Caco-2 (cell line): ENCODE measurements around the gene ATXN1. TPM values are rescaled to one million over a fixed set of nuclear protein-coding genes. Genes with fewer than 3 reads are reported as not detected.
A peak's percentile ranks its signal among the peaks of the same experiment; 100 is the strongest.

Source experiments
- BruUV-seq: library from RNA; stranded (reverse); fragments of 400-500 nt; replicated peaks from 2 replicates; lab custom pipeline; 2021; lab: Mats Ljungman, UMichigan
- CTCF ChIA-PET: fragments of 300-600 bp; sonication (Branson Sonifier 250); formaldehyde crosslinking; loops from one replicate; lab custom pipeline; 2022; ENCODE audit warnings: antibody characterized with exemption; lab: Charles Lee
- POLR2A ChIA-PET: fragments of 300-600 bp; sonication (Branson Sonifier 250); formaldehyde crosslinking; loops from one replicate; lab custom pipeline; 2022; ENCODE audit warnings: antibody characterized with exemption; lab: Charles Lee
- DNase-seq, 2 experiments: peaks; one replicate each; pipeline versions ENCODE4 v3.0.0 to v3.0.0-alpha.2; 2020 to 2022
- H3K27me3 ChIP-seq: replicated peaks from 2 replicates; pipeline ENCODE4 v1.6.0; 2011; ENCODE audit warnings: low read length; ENCODE audit not compliant: control insufficient read depth, insufficient read depth
- H3K36me3 ChIP-seq: 2 replicates; pipeline ENCODE4 v1.5.1; 2011; ENCODE audit warnings: low read length; ENCODE audit not compliant: control insufficient read depth, insufficient read depth
- H3K4me1 ChIP-seq: fragments of 250-450 bp; sonication (Bioruptor Pico); 2 replicates; pipeline ENCODE4 v1.5.1; 2020; ENCODE audit warnings: mild to moderate bottlenecking
- H3K4me3 ChIP-seq: 2 replicates; pipeline ENCODE4 v1.5.1; 2011; ENCODE audit warnings: low read depth, mild to moderate bottlenecking, control low read depth, low read length
- H3K9me3 ChIP-seq: fragments of 250-450 bp; sonication (Bioruptor Pico); 2 replicates; pipeline ENCODE4 v1.5.1; 2020; ENCODE audit warnings: mild to moderate bottlenecking, moderate library complexity
- H3K27ac Mint-ChIP-seq: one replicate; pipeline ENCODE4 v1.8.0; 2022; ENCODE audit warnings: mixed read lengths; ENCODE audit not compliant: unreplicated experiment
- H3K27me3 Mint-ChIP-seq: one replicate; pipeline ENCODE4 v1.8.0; 2022; ENCODE audit warnings: mixed read lengths; ENCODE audit not compliant: insufficient read depth, unreplicated experiment
- H3K36me3 Mint-ChIP-seq: one replicate; pipeline ENCODE4 v1.8.0; 2022; ENCODE audit warnings: mild to moderate bottlenecking, mixed read lengths; ENCODE audit not compliant: insufficient read depth, unreplicated experiment
- H3K4me1 Mint-ChIP-seq: one replicate; pipeline ENCODE4 v1.8.0; 2022; ENCODE audit warnings: low read depth, mixed read lengths; ENCODE audit not compliant: unreplicated experiment
- H3K4me3 Mint-ChIP-seq: one replicate; pipeline ENCODE4 v1.8.0; 2022; ENCODE audit warnings: mild to moderate bottlenecking, moderate library complexity, mixed read lengths; ENCODE audit not compliant: unreplicated experiment
- H3K9me3 Mint-ChIP-seq: one replicate; pipeline ENCODE4 v1.8.0; 2022; ENCODE audit warnings: mixed read lengths; ENCODE audit not compliant: unreplicated experiment
- CTCF ChIP-seq, 2 experiments: fragments of 200-600 bp in 1 of 2; IDR thresholded peaks; 1 replicate in 1 of 2; 2 replicates in 1 of 2; pipeline versions ENCODE4 v1.5.1 to v1.8.0; 2011 to 2022; ENCODE audit warnings: antibody characterized with exemption in 1 of 2, control low read depth in 1 of 2, inconsistent platforms in 1 of 2, low read depth in 1 of 2, low read length in 1 of 2, mild to moderate bottlenecking in 1 of 2, moderate library complexity in 1 of 2; ENCODE audit not compliant: insufficient read depth in 1 of 2, severe bottlenecking in 1 of 2, unreplicated experiment in 1 of 2
- intact Hi-C: fragments of 100-400 bp; cut with micrococcal nuclease; formaldehyde crosslinking; loops from one replicate; pipeline ENCODE4 v1.10.0; 2022; ENCODE audit not compliant: unreplicated experiment
- total RNA-seq: library from RNA; stranded (reverse); gene quantifications from 2 replicates; pipeline ENCODE4 v1.2.3, GENCODE V29; 2022

Gene ATXN1
- total RNA-seq, 1 experiment from 2014 or later, result 14.2 TPM

- Histone ChIP-seq H3K4me3 (no peak overlapping the region), H3K9me3 (no peaks in the 10 kb centered on the region), H3K4me1 (peaks cover 17% of the 10 kb centered on the region), H3K27me3 (no peaks in the 10 kb centered on the region), H3K36me3 (no peaks in the 10 kb centered on the region)
- Mint-ChIP-seq H3K9me3 (no peaks in the 10 kb centered on the region), H3K4me1 (peaks cover 19% of the 10 kb centered on the region), H3K4me3 (no peak overlapping the region), H3K27me3 (no peaks in the 10 kb centered on the region), H3K27ac (no peak overlapping the region), H3K36me3 (no peaks in the 10 kb centered on the region)
- no peak for TF ChIP-seq CTCF (IDR thresholded peaks at IDR 0.05; ENCODE audit: insufficient read depth in 1 of 2, low read depth in 1 of 2, low read length in 1 of 2, severe bottlenecking in 1 of 2, unreplicated experiment in 1 of 2)
- intact Hi-C loops, result no loop called here
- ChIA-PET POLR2A (no interaction called here), CTCF (interaction anchor here (0.6 to 1.2 kb wide), 3 partner anchors 9 to 41 kb away, joined by 3 to 8 read pairs (median 5); partner anchors contain the start of gene GMPR)
- DNase-seq, result no peak
- no TSS peak for BruUV-seq
Measured at GRCh38 chr6:16278750-16279149, 482.5 kb downstream of the ATXN1 start.

- TF ChIP-seq CTCF (IDR thresholded peaks at IDR 0.05; ENCODE audit: insufficient read depth in 1 of 2, low read depth in 1 of 2, low read length in 1 of 2, severe bottlenecking in 1 of 2, unreplicated experiment in 1 of 2), result no peak
- Histone ChIP-seq H3K27me3 (no peaks in the 10 kb centered on the region), H3K4me1 (peaks cover 17% of the 10 kb centered on the region), H3K9me3 (no peaks in the 10 kb centered on the region), H3K36me3 (no peaks in the 10 kb centered on the region), H3K4me3 (no peak overlapping the region)
- intact Hi-C loops, result no loop called here
- POLR2A ChIA-PET, result no interaction called here
- DNase-seq, result no peak
- Mint-ChIP-seq H3K4me1 (peaks cover 19% of the 10 kb centered on the region), H3K27me3 (no peaks in the 10 kb centered on the region), H3K36me3 (no peaks in the 10 kb centered on the region), H3K9me3 (no peaks in the 10 kb centered on the region), H3K4me3 (no peak overlapping the region), H3K27ac (peak overlapping the region; percentile 94)
- BruUV-seq, result no TSS peak
- CTCF ChIA-PET, result interaction anchor here (0.6 to 1.2 kb wide), 4 partner anchors 10 to 397 kb away, joined by 3 to 8 read pairs (median 4); partner anchors contain the start of gene GMPR
Measured at GRCh38 chr6:16278048-16278724, 483.1 kb downstream of the ATXN1 start.

- no peaks in the 10 kb centered on the region for H3K27me3 Mint-ChIP-seq
- H3K4me3 ChIP-seq, result no peak overlapping the region
Measured at GRCh38 chr6:16277101-16277981, 483.9 kb downstream of the ATXN1 start.

More at GRCh38 chr6:16277101-16277981, 483.9 kb downstream of the ATXN1 start:
- peak; percentile 49 to 76 for TF ChIP-seq CTCF (IDR thresholded peaks at IDR 0.05; ENCODE audit: insufficient read depth in 1 of 2, low read depth in 1 of 2, low read length in 1 of 2, severe bottlenecking in 1 of 2, unreplicated experiment in 1 of 2)
- peak overlapping the region; percentile 52 for H3K4me3 Mint-ChIP-seq
- H3K9me3 Mint-ChIP-seq, result no peaks in the 10 kb centered on the region
- Histone ChIP-seq H3K27me3 (no peaks in the 10 kb centered on the region), H3K9me3 (no peaks in the 10 kb centered on the region), H3K4me1 (peaks cover 17% of the 10 kb centered on the region), H3K36me3 (no peaks in the 10 kb centered on the region)
- H3K27ac Mint-ChIP-seq, result peak overlapping the region; percentile 94
- no TSS peak for BruUV-seq
- CTCF ChIA-PET, result interaction anchor here (0.6 to 1.2 kb wide), 5 partner anchors 11 to 396 kb away, joined by 3 to 8 read pairs (median 3); partner anchors contain the start of gene GMPR
- intact Hi-C loops, result loop anchor here (2.0 kb wide), 1 partner anchor 49 kb away; no protein-coding TSS in a partner anchor
- DNase-seq, result peak; percentile 83 to 91
- no peaks in the 10 kb centered on the region for H3K36me3 Mint-ChIP-seq
- POLR2A ChIA-PET, result interaction anchor here (0.6 kb wide), 1 partner anchor 76 kb away, joined by 3 read pairs; no protein-coding TSS in a partner anchor
- peaks cover 19% of the 10 kb centered on the region for H3K4me1 Mint-ChIP-seq
